CD4-positive, alpha-beta memory T cell (primary cell): ENCODE measurements around the gene HS3ST4. TPM values are rescaled to one million over a fixed set of nuclear protein-coding genes. Genes with fewer than 3 reads are reported as not detected.

Experiments
- CTCF ChIA-PET: fragments of 350-600 bp; sonication (Branson Sonifier 250); formaldehyde crosslinking; loops from one replicate; lab custom pipeline; 2021; ENCODE audit warnings: inconsistent platforms; ENCODE audit not compliant: partially characterized antibody; lab: Charles Lee
- POLR2A ChIA-PET: fragments of 350-600 bp; sonication (Branson Sonifier 250); formaldehyde crosslinking; loops from one replicate; lab custom pipeline; 2021; ENCODE audit not compliant: partially characterized antibody; lab: Charles Lee
- DNase-seq, 5 donors: peaks; one replicate each; pipeline versions ENCODE4 v3.0.0 to v3.0.0-alpha.2; 2020 to 2022; ENCODE audit warnings: mixed read lengths in 1 of 5
- H3K27ac ChIP-seq: one replicate; pipeline ENCODE4 v1.7.0; 2013; ENCODE audit warnings: low read depth, low read length
- H3K27me3 ChIP-seq: 2 replicates; pipeline ENCODE4 v1.7.0; 2013; ENCODE audit warnings: mild to moderate bottlenecking, low read length, moderate library complexity; ENCODE audit not compliant: insufficient read depth
- H3K36me3 ChIP-seq: 2 replicates; pipeline ENCODE4 v1.7.0; 2013; ENCODE audit warnings: mild to moderate bottlenecking, low read length, moderate library complexity; ENCODE audit not compliant: insufficient read depth
- H3K4me1 ChIP-seq: 2 replicates; pipeline ENCODE4 v1.7.0; 2013; ENCODE audit warnings: mild to moderate bottlenecking, low read length, moderate library complexity; ENCODE audit not compliant: insufficient read depth
- H3K4me3 ChIP-seq, 2 donors: one replicate each; pipeline ENCODE4 v1.7.0; 2013; ENCODE audit warnings: low read length in 2 of 2, mild to moderate bottlenecking in 1 of 2
- H3K9me3 ChIP-seq, 2 donors: one replicate each; pipeline ENCODE4 v1.7.0; 2013; ENCODE audit warnings: low read length in 2 of 2, control low read depth in 1 of 2; ENCODE audit not compliant: control insufficient read depth in 1 of 2
- H3K27ac Mint-ChIP-seq, 7 donors: one replicate each; pipeline ENCODE4 v1.8.0; 2020 to 2021; ENCODE audit warnings: mixed read lengths in 7 of 7, mild to moderate bottlenecking in 6 of 7, inconsistent platforms in 3 of 7, moderate library complexity in 3 of 7
- H3K27me3 Mint-ChIP-seq, 2 donors: one replicate each; pipeline ENCODE4 v1.8.0; 2020 to 2021; ENCODE audit warnings: mixed read lengths in 2 of 2
- H3K36me3 Mint-ChIP-seq, 2 donors: one replicate each; pipeline ENCODE4 v1.8.0; 2020 to 2021; ENCODE audit warnings: mixed read lengths in 2 of 2, inconsistent platforms in 1 of 2, mild to moderate bottlenecking in 1 of 2
- H3K4me1 Mint-ChIP-seq, 4 donors: one replicate each; pipeline ENCODE4 v1.8.0; 2020 to 2021; ENCODE audit warnings: mixed read lengths in 4 of 4, mild to moderate bottlenecking in 1 of 4
- H3K4me3 Mint-ChIP-seq, 8 donors: one replicate each; pipeline ENCODE4 v1.8.0; 2020 to 2021; ENCODE audit warnings: mixed read lengths in 8 of 8, mild to moderate bottlenecking in 7 of 8, moderate library complexity in 6 of 8, inconsistent platforms in 3 of 8
- H3K9me3 Mint-ChIP-seq, 8 donors: one replicate each; pipeline ENCODE4 v1.8.0; 2020 to 2021; ENCODE audit warnings: mixed read lengths in 8 of 8, mild to moderate bottlenecking in 5 of 8, inconsistent platforms in 3 of 8, moderate library complexity in 1 of 8
- intact Hi-C: fragments of 100-400 bp; cut with micrococcal nuclease; formaldehyde crosslinking; loops from one replicate; pipeline ENCODE4 v1.15.1; 2023
- polyA plus RNA-seq, 2 donors: library from polyadenylated mRNA; unstranded; fragments of 300-500 nt; fragmentation: Illumina TruSeq; gene quantifications; one replicate each; pipeline ENCODE4 v1.2.3, GENCODE V29; 2021
- total RNA-seq, 2 experiments: library from RNA; stranded (reverse); gene quantifications; one replicate each; pipeline ENCODE4 v1.2.3, GENCODE V29; 2021

Gene HS3ST4
- total and polyA plus RNA-seq, 4 experiments from 2014 or later = not detected

DNA sequence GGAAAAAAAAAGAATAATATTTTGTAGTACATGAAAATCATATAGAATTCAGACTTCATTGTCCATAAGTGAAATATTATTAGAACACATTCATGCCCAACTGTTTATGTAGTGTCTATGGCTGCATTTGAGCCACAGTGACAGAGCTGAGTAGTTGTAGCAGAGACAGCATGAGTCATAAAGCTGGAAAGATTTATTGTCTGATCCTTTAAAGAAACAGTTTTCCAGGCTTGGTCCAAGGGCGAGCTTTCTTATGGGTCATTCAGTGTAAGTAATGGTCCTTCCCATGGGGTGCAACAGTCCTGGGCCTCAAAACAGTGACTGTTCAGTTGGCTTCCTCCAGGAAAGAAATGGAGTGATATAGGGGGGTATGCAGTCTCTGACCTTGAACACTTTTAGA, 260.2 kb downstream of the HS3ST4 start:
- Mint-ChIP-seq H3K9me3 (peaks cover 0 to 2% (median 0%) of the 10 kb centered on the region in 8 donors), H3K27ac (no peak overlapping the region), H3K4me3 (no peak overlapping the region), H3K27me3 (peaks cover 2% of the 10 kb centered on the region in 2 donors), H3K36me3 (no peaks in the 10 kb centered on the region), H3K4me1 (no peaks in the 10 kb centered on the region)
- ChIA-PET POLR2A (no interaction called here), CTCF (no interaction called here)
- intact Hi-C loops = no loop called here
- no peak for DNase-seq
- Histone ChIP-seq H3K4me1 (no peaks in the 10 kb centered on the region), H3K27me3 (no peaks in the 10 kb centered on the region), H3K27ac (no peak overlapping the region), H3K36me3 (no peaks in the 10 kb centered on the region), H3K9me3 (no peaks in the 10 kb centered on the region), H3K4me3 (no peak overlapping the region)

DNA sequence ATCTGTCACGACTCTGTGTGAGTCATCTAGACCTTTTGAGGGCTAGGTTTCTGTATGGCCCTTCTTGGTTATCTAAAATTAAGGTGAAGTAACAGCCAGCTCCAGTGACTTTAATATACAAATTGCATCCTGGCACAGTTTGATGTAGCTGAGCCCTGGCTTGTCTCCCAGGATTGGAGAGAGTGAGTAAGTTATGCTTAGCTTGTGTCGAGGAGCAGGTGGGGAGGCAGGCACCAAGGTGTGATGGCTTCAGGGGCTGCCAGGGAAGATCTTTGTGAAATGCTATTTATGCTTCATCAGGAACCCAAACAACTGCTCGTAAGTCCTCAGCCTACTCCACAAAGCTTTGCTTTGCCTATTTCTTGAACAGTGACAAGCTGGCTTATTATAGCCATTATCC, 261.2 kb downstream of the HS3ST4 start:
- Histone ChIP-seq H3K9me3 (no peaks in the 10 kb centered on the region), H3K27me3 (no peaks in the 10 kb centered on the region), H3K4me1 (no peaks in the 10 kb centered on the region), H3K4me3 (no peak overlapping the region), H3K36me3 (no peaks in the 10 kb centered on the region), H3K27ac (no peak overlapping the region)
- Mint-ChIP-seq H3K9me3 (peaks cover 0 to 3% (median 0%) of the 10 kb centered on the region in 8 donors), H3K36me3 (no peaks in the 10 kb centered on the region), H3K4me3 (no peak overlapping the region), H3K27me3 (peaks cover 2% of the 10 kb centered on the region in 2 donors), H3K4me1 (no peaks in the 10 kb centered on the region), H3K27ac (no peak overlapping the region)
- DNase-seq = no peak
- intact Hi-C loops = no loop called here
- CTCF ChIA-PET = no interaction called here
- POLR2A ChIA-PET = no interaction called here

DNA sequence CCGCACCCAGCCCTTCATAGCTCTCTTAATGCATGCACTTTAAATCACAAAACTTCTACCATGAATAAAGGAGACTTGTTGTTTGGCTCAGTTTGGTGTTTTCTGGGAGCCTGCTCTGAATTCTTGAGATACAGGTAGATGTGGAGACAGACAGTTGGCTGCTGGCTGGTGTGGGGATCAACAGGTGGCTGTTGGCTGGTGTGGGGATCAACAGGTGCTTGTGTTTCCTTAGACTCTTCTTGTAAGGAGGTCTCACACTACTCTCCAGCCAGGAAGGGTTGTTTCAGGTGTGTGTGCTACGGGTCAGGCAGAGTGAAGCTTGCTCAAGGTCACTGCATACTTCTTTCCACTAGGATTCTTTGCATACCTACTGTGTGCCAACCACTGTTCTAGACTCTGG, 265.9 kb downstream of the HS3ST4 start:
- H3K4me1 Mint-ChIP-seq = no peaks in the 10 kb centered on the region
- intact Hi-C loops = no loop called here
- H3K27me3 ChIP-seq = no peaks in the 10 kb centered on the region
- H3K9me3 ChIP-seq = no peaks in the 10 kb centered on the region
- no peaks in the 10 kb centered on the region for H3K4me1 ChIP-seq
- POLR2A ChIA-PET = no interaction called here
- no peak overlapping the region for H3K4me3 ChIP-seq
- H3K27ac ChIP-seq = no peak overlapping the region
- H3K27me3 Mint-ChIP-seq = peaks cover 2 to 8% of the 10 kb centered on the region in 2 donors
- no peak overlapping the region for H3K27ac Mint-ChIP-seq
- H3K9me3 Mint-ChIP-seq = peaks cover 0 to 4% (median 2%) of the 10 kb centered on the region in 8 donors
- H3K36me3 ChIP-seq = no peaks in the 10 kb centered on the region
- no peak for DNase-seq
- CTCF ChIA-PET = no interaction called here
- no peaks in the 10 kb centered on the region for H3K36me3 Mint-ChIP-seq
- H3K4me3 Mint-ChIP-seq = no peak overlapping the region

DNA sequence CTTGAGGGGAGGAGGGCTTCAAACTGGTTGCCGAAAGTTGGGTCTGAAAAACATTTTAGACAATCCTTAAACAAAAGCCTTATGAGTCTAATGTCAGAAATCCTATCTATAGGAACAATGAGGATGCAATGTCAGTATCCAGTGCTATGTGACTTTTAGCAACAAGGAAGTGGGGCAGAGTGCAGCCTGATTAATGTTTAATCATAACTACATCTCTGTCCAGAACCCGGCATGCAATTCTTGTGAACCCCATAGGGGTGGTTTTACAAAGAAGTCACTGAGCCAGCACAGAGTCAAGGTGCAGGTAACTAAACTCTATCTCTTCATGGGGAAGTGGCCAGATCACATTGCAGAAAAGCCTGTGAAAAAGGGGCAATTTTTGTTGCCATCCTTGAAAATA, 267.5 kb downstream of the HS3ST4 start:
- ChIA-PET CTCF (no interaction called here), POLR2A (no interaction called here)
- intact Hi-C loops = no loop called here
- H3K36me3 ChIP-seq = no peaks in the 10 kb centered on the region
- H3K4me3 Mint-ChIP-seq = no peak overlapping the region
- H3K4me1 ChIP-seq = no peaks in the 10 kb centered on the region
- H3K27ac Mint-ChIP-seq = no peak overlapping the region
- no peaks in the 10 kb centered on the region for H3K4me1 Mint-ChIP-seq
- no peaks in the 10 kb centered on the region for H3K27me3 ChIP-seq
- H3K27ac ChIP-seq = no peak overlapping the region
- H3K9me3 ChIP-seq = no peaks in the 10 kb centered on the region
- H3K36me3 Mint-ChIP-seq = no peaks in the 10 kb centered on the region
- no peak for DNase-seq
- peaks cover 0 to 4% (median under 1%) of the 10 kb centered on the region in 8 donors for H3K9me3 Mint-ChIP-seq
- H3K27me3 Mint-ChIP-seq = peaks cover 0 to 8% of the 10 kb centered on the region in 2 donors
- H3K4me3 ChIP-seq = no peak overlapping the region

DNA sequence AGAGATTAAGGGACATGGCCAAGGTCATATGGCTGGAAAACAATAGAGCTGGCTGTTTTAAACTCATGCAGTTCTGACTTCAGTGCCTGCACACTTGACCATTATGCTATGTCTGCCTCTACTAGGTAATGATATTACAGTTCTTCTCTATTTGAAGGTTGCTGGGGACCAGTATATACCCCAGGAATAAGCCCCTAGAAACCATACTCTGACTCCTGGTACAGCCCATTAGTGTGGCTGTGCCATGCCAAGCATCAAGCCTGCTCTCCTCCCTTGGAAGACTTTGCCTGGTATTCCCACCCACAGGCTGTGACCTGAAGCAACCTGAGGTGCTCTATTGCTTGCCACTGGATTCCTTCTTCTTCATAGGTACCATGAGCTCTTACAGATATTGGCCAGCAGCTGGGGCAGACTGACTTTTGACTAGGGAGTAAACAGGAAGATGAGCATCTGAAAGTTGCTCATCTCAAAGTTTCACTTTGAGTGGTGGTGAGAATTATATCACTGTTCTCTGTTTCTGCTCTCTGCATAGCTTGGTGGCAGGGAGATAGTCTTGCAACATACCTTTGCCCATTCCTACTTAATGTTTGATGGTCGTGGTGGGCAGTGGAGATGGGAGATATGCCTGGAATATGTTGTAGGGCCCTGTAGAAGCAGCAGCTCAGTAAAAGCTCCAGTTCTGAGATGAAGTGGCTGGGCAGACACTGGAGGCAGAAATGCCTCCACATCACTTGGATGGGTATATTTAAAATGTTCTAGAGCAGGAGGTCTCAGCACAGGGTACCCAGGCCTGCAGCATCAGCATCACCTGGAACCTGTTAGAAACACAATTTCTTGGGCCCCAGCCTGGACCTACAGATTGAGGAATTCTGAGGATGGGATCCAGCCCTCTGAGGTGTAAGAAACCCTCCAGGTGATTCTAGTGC, 274.7 kb downstream of the HS3ST4 start:
- Mint-ChIP-seq H3K9me3 (no peaks in the 10 kb centered on the region), H3K36me3 (no peaks in the 10 kb centered on the region), H3K4me1 (peaks cover 0 to 8% (median 3%) of the 10 kb centered on the region in 4 donors), H3K4me3 (peak overlapping the region in 1 of 8 donors; percentile 8), H3K27me3 (no peaks in the 10 kb centered on the region), H3K27ac (peak overlapping the region in 1 of 7 donors; percentile 39)
- Histone ChIP-seq H3K4me3 (no peak overlapping the region), H3K27me3 (no peaks in the 10 kb centered on the region), H3K36me3 (no peaks in the 10 kb centered on the region), H3K4me1 (peaks cover 6% of the 10 kb centered on the region), H3K9me3 (no peaks in the 10 kb centered on the region), H3K27ac (no peak overlapping the region)
- DNase-seq = no peak
- intact Hi-C loops = no loop called here
- ChIA-PET CTCF (no interaction called here), POLR2A (no interaction called here)

DNA sequence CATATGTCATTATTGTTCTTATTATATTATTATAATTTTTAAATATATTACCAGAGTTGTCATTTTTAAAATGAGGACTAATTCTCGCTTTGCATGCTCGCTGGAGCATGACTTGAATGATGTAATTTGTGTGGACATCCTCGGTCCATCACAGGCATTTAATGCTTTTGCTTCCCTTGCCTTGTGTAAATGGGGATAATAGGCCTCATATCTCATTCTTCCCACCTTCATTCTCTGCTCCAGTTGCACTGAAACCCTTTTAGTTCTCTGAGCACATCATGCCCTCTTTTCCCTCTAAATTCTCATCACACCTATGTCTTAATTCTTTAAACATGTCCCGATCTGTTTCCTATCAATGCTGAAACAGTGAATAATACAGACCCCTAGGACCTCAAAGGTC, 285.4 kb downstream of the HS3ST4 start:
- H3K27ac Mint-ChIP-seq = no peak overlapping the region
- no peak overlapping the region for H3K4me3 Mint-ChIP-seq
- H3K9me3 ChIP-seq = no peaks in the 10 kb centered on the region
- POLR2A ChIA-PET = no interaction called here
- peaks cover 0 to 10% of the 10 kb centered on the region in 2 donors for H3K27me3 Mint-ChIP-seq
- peaks cover 0 to 2% (median 0%) of the 10 kb centered on the region in 8 donors for H3K9me3 Mint-ChIP-seq
- no peaks in the 10 kb centered on the region for H3K36me3 Mint-ChIP-seq
- CTCF ChIA-PET = no interaction called here
- no peaks in the 10 kb centered on the region for H3K27me3 ChIP-seq
- H3K4me1 ChIP-seq = no peaks in the 10 kb centered on the region
- intact Hi-C loops = no loop called here
- no peaks in the 10 kb centered on the region for H3K36me3 ChIP-seq
- H3K4me1 Mint-ChIP-seq = no peaks in the 10 kb centered on the region
- no peak overlapping the region for H3K4me3 ChIP-seq
- no peak for DNase-seq
- H3K27ac ChIP-seq = no peak overlapping the region

DNA sequence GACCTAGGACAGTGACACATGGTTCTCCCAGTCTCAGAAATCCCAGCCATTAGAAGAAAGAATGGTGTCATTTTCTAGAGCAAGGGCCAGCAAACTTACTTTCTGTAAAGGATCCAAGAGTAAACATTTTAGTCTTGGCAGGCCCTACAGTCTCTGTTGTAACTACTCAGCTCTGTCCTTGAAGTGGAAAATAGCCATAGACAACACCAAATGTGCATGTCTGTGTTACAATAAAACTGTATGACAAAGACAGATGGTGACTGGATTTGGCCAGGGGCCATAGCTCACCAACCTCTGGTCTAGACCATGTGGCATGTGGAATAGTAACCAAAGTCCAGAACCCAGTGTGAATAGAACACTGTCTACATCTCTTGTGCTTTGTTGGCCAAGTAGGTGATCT, 286.5 kb downstream of the HS3ST4 start:
- ChIA-PET POLR2A (no interaction called here), CTCF (no interaction called here)
- Histone ChIP-seq H3K27me3 (no peaks in the 10 kb centered on the region), H3K4me1 (no peaks in the 10 kb centered on the region), H3K36me3 (no peaks in the 10 kb centered on the region), H3K4me3 (no peak overlapping the region), H3K9me3 (no peaks in the 10 kb centered on the region), H3K27ac (no peak overlapping the region)
- Mint-ChIP-seq H3K36me3 (no peaks in the 10 kb centered on the region), H3K9me3 (peaks cover 0 to 2% (median 0%) of the 10 kb centered on the region in 8 donors), H3K4me3 (no peak overlapping the region), H3K27me3 (peaks cover 0 to 10% of the 10 kb centered on the region in 2 donors), H3K4me1 (no peaks in the 10 kb centered on the region), H3K27ac (peak overlapping the region in 1 of 7 donors; percentile 10)
- DNase-seq = no peak
- intact Hi-C loops = no loop called here
